ENCODE results near the gene ANLN. TPM values are rescaled to one million over a fixed set of nuclear protein-coding genes. Genes with fewer than 3 reads are reported as not detected.

Gene ANLN
- total RNA-seq, 1 experiment from 2014 or later, result 130 TPM

DNA sequence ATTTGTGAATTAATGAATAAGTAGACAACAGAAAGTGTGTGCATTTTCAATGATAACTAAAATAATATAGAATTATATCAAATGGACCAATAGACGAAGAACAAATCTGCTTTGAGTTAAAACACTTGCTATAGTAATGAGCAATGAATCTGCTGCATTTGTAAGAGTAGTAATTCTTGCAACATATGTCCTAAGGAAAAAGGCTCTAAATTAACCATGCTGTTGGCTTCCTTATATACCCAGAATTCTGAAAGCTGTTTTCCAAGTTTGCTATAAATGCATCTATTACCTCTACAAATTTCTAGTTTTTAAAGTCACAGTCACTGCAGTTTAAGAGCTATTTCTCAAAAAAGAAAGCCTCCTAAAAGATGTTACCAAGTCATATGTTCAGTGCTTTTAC lies 20.5 kb upstream of the ANLN start:
- Histone ChIP-seq H3K36me3 (ENCODE audit: control insufficient read depth in 1 of 2, insufficient read depth in 2 of 2, low read length in 2 of 2) (no peaks in the 10 kb centered on the region), H2AFZ (ENCODE audit: low read depth, low read length, poor library complexity, severe bottlenecking) (no peak overlapping the region), H3K79me2 (ENCODE audit: insufficient read depth, low read length) (0 out of 2 replicates have a peak, but pooled peaks cover 4% of the 10 kb centered on the region), H3K9me2 (ENCODE audit: insufficient read depth) (no peaks in the 10 kb centered on the region), H4K20me1 (ENCODE audit: insufficient read depth) (no peaks in the 10 kb centered on the region), H3K4me3 (replicated peaks in 1 of 2; ENCODE audit: low read depth in 1 of 2, low read length in 2 of 2) (no peak overlapping the region), H3K27me3 (ENCODE audit: insufficient read depth, low read length) (no peaks in the 10 kb centered on the region), H3K27ac (ENCODE audit: low read depth, low read length) (no peak overlapping the region), H3K9me3 (ENCODE audit: control insufficient read depth in 1 of 2, insufficient read depth in 1 of 2, low read depth in 1 of 2, low read length in 2 of 2) (no peaks in the 10 kb centered on the region), H3K4me1 (ENCODE audit: control insufficient read depth in 1 of 2, insufficient read depth in 2 of 2, low read length in 2 of 2) (peaks cover 0 to 19% of the 10 kb centered on the region in 2 experiments; a peak in 1 of 4 replicates), H3K4me2 (ENCODE audit: low read length) (no peak overlapping the region), H3K9ac (ENCODE audit: low read length) (no peak overlapping the region)
- TF ChIP-seq FOSL1 (IDR thresholded peaks at IDR 0.05; ENCODE audit: low read depth), result no peak
- no peak for TF ChIP-seq ZNF274 (IDR thresholded peaks at IDR 0.05; ENCODE audit: low read depth, low read length)
- TF ChIP-seq CBX3 (IDR thresholded peaks at IDR 0.05; ENCODE audit: low read depth), result no peak
- TF ChIP-seq, protein P1, sequence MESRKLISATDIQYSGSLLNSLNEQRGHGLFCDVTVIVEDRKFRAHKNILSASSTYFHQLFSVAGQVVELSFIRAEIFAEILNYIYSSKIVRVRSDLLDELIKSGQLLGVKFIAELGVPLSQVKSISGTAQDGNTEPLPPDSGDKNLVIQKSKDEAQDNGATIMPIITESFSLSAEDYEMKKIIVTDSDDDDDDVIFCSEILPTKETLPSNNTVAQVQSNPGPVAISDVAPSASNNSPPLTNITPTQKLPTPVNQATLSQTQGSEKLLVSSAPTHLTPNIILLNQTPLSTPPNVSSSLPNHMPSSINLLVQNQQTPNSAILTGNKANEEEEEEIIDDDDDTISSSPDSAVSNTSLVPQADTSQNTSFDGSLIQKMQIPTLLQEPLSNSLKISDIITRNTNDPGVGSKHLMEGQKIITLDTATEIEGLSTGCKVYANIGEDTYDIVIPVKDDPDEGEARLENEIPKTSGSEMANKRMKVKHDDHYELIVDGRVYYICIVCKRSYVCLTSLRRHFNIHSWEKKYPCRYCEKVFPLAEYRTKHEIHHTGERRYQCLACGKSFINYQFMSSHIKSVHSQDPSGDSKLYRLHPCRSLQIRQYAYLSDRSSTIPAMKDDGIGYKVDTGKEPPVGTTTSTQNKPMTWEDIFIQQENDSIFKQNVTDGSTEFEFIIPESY (IDR thresholded peaks at IDR 0.05; ENCODE audit: extremely low read depth, insufficient replicate concordance, low read length), result no peak
- TF ChIP-seq, protein P2, sequence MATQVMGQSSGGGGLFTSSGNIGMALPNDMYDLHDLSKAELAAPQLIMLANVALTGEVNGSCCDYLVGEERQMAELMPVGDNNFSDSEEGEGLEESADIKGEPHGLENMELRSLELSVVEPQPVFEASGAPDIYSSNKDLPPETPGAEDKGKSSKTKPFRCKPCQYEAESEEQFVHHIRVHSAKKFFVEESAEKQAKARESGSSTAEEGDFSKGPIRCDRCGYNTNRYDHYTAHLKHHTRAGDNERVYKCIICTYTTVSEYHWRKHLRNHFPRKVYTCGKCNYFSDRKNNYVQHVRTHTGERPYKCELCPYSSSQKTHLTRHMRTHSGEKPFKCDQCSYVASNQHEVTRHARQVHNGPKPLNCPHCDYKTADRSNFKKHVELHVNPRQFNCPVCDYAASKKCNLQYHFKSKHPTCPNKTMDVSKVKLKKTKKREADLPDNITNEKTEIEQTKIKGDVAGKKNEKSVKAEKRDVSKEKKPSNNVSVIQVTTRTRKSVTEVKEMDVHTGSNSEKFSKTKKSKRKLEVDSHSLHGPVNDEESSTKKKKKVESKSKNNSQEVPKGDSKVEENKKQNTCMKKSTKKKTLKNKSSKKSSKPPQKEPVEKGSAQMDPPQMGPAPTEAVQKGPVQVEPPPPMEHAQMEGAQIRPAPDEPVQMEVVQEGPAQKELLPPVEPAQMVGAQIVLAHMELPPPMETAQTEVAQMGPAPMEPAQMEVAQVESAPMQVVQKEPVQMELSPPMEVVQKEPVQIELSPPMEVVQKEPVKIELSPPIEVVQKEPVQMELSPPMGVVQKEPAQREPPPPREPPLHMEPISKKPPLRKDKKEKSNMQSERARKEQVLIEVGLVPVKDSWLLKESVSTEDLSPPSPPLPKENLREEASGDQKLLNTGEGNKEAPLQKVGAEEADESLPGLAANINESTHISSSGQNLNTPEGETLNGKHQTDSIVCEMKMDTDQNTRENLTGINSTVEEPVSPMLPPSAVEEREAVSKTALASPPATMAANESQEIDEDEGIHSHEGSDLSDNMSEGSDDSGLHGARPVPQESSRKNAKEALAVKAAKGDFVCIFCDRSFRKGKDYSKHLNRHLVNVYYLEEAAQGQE (IDR thresholded peaks at IDR 0.05; ENCODE audit: low read depth), result no peak
- TF ChIP-seq EZH2 (IDR thresholded peaks at IDR 0.05), result no peak
- intact Hi-C loops (cut with micrococcal nuclease), result no loop called here
- ChIA-PET CTCF (no interaction called here), RAD21 (ENCODE audit: low non-redundant PET in 1 of 2, low total read pairs in 2 of 2, uncharacterized antibody in 2 of 2, unreplicated experiment in 2 of 2) (no interaction called here), POLR2A (no interaction called here)
- no TSS peak for BruUV-seq (replicated peaks)
- no peak for DNase-seq (ENCODE audit: low read depth, low spot score)
- no peak for ATAC-seq
